Measurements from ENCODE around the gene REPS2. TPM values are rescaled to one million over a fixed set of nuclear protein-coding genes. Genes with fewer than 3 reads are reported as not detected.

Gene REPS2
- total RNA-seq, 1 donor from 2014 or later: 4.1 TPM

DNA sequence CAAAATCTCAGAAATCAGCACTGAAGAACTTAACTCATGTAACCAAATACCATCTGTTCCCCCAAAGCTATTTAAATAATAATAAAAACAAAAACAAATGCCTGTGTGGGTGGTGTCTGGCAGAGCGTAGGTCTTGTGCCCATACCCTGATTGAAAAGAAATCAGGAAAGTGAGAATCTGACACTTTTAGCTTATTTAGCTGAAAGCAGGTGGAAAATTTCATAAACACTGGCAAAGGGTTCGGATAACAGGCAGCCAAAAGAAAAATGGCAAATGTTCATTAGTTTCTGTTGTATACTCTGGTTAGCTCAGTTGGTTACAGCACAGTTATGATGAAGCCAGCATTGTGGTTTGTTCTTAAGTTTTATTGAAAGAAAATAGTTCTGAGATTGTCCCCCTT is 48.3 kb downstream of the REPS2 start:
- H3K4me3 Mint-ChIP-seq: no peak overlapping the region
- no peak for DNase-seq (ENCODE audit: low spot score)
- no peak overlapping the region for H3K9ac ChIP-seq
- H3K27ac ChIP-seq: no peak overlapping the region
- TF ChIP-seq, protein P1, sequence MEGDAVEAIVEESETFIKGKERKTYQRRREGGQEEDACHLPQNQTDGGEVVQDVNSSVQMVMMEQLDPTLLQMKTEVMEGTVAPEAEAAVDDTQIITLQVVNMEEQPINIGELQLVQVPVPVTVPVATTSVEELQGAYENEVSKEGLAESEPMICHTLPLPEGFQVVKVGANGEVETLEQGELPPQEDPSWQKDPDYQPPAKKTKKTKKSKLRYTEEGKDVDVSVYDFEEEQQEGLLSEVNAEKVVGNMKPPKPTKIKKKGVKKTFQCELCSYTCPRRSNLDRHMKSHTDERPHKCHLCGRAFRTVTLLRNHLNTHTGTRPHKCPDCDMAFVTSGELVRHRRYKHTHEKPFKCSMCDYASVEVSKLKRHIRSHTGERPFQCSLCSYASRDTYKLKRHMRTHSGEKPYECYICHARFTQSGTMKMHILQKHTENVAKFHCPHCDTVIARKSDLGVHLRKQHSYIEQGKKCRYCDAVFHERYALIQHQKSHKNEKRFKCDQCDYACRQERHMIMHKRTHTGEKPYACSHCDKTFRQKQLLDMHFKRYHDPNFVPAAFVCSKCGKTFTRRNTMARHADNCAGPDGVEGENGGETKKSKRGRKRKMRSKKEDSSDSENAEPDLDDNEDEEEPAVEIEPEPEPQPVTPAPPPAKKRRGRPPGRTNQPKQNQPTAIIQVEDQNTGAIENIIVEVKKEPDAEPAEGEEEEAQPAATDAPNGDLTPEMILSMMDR (IDR thresholded peaks at IDR 0.05): no peak
- TF ChIP-seq EZH2 (IDR thresholded peaks at IDR 0.05) (no peak), EZH2phosphoT487 (IDR thresholded peaks at IDR 0.05) (no peak)
- no peak overlapping the region for H3K27ac Mint-ChIP-seq
- no peaks in the 10 kb centered on the region for H3K79me2 ChIP-seq (ENCODE audit: low read depth)
- H3K4me3 ChIP-seq: no peak overlapping the region
- no peak overlapping the region for H2AFZ ChIP-seq (replicated peaks)
- H3K9me3 Mint-ChIP-seq: no peaks in the 10 kb centered on the region
- H4K20me1 ChIP-seq (ENCODE audit: low read depth): no peaks in the 10 kb centered on the region
- no peaks in the 10 kb centered on the region for H3K27me3 ChIP-seq
- peaks cover 12% of the 10 kb centered on the region for H3K4me1 Mint-ChIP-seq
- no peaks in the 10 kb centered on the region for H3K4me1 ChIP-seq
- peaks cover 8% of the 10 kb centered on the region for H3K27me3 Mint-ChIP-seq (ENCODE audit: insufficient read depth, low read depth)
- H3F3A ChIP-seq (ENCODE audit: low read depth): no peaks in the 10 kb centered on the region
- no peak overlapping the region for H3K4me2 ChIP-seq
- no peaks in the 10 kb centered on the region for H3K36me3 ChIP-seq
- no peaks in the 10 kb centered on the region for H3K9me3 ChIP-seq (ENCODE audit: low read depth)
- H3K36me3 Mint-ChIP-seq: no peaks in the 10 kb centered on the region

DNA sequence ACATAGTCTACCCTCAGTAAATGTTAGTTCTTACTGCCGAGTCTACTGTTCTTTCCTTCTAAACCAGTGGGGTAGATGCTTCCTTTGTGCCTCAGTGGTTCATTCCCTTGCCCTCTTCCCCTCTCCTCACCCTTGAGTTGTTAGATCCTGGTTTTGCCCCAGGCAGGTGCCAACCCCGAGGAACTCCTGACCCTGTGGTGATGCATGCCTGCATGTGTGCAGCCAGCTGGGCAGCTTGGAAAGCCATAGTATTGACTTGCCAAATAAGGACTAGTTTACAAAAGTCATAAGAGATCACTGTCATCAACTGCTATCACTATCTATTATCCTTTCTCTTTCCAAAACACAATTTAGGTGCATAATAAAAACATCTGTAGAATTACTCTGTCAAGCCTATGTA is 50.9 kb downstream of the REPS2 start:
- no peak overlapping the region for H3K4me3 ChIP-seq
- no peak overlapping the region for H3K4me2 ChIP-seq
- no peak overlapping the region for H3K4me3 Mint-ChIP-seq
- no peaks in the 10 kb centered on the region for H3K27me3 ChIP-seq
- no peak for TF ChIP-seq EZH2phosphoT487 (IDR thresholded peaks at IDR 0.05)
- TF ChIP-seq, protein P1 (IDR thresholded peaks at IDR 0.05): no peak
- no peak for TF ChIP-seq EZH2 (IDR thresholded peaks at IDR 0.05)
- H3K4me1 ChIP-seq: no peaks in the 10 kb centered on the region
- no peaks in the 10 kb centered on the region for H3K9me3 ChIP-seq (ENCODE audit: low read depth)
- H3K79me2 ChIP-seq (ENCODE audit: low read depth): no peaks in the 10 kb centered on the region
- H3F3A ChIP-seq (ENCODE audit: low read depth): no peaks in the 10 kb centered on the region
- no peaks in the 10 kb centered on the region for H3K9me3 Mint-ChIP-seq
- H3K27ac ChIP-seq: no peak overlapping the region
- H3K4me1 Mint-ChIP-seq: peaks cover 10% of the 10 kb centered on the region
- DNase-seq (ENCODE audit: low spot score): no peak
- no peaks in the 10 kb centered on the region for H3K36me3 ChIP-seq
- H4K20me1 ChIP-seq (ENCODE audit: low read depth): no peaks in the 10 kb centered on the region
- H3K27me3 Mint-ChIP-seq (ENCODE audit: insufficient read depth, low read depth): peaks cover 8% of the 10 kb centered on the region
- no peaks in the 10 kb centered on the region for H3K36me3 Mint-ChIP-seq
- no peak overlapping the region for H3K27ac Mint-ChIP-seq
- H3K9ac ChIP-seq: no peak overlapping the region
- H2AFZ ChIP-seq (replicated peaks): no peak overlapping the region

DNA sequence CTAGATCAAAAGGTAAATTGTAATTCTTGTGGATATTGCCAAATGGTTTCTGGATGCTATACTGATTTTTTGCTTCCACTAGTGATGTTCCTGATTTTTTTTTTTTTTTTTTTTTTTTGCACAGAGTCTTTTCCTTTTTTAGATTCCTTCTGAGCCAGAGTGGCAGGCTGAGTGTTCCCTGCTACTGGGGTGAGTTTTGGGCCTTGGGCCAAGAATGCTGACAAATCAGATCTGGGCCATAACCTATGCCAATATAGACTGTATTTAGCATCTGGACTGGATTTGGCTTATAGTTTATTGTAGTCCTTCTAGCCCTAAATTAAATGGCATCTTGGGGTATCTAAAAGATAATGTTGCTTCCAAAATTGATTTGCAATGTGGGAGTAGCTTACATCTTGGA is 52.8 kb downstream of the REPS2 start:
- no peak overlapping the region for H3K4me2 ChIP-seq
- no peaks in the 10 kb centered on the region for H3K27me3 ChIP-seq
- no peak overlapping the region for H3K4me3 Mint-ChIP-seq
- H3K36me3 Mint-ChIP-seq: no peaks in the 10 kb centered on the region
- H3K9me3 Mint-ChIP-seq: no peaks in the 10 kb centered on the region
- H3K4me1 Mint-ChIP-seq: no peaks in the 10 kb centered on the region
- DNase-seq (ENCODE audit: low spot score): no peak
- H3K36me3 ChIP-seq: no peaks in the 10 kb centered on the region
- no peak overlapping the region for H2AFZ ChIP-seq (replicated peaks)
- no peak overlapping the region for H3K27ac ChIP-seq
- TF ChIP-seq EZH2phosphoT487 (IDR thresholded peaks at IDR 0.05): no peak
- TF ChIP-seq, protein P1 (IDR thresholded peaks at IDR 0.05): no peak
- H3K4me3 ChIP-seq: no peak overlapping the region
- no peaks in the 10 kb centered on the region for H3F3A ChIP-seq (ENCODE audit: low read depth)
- H3K9ac ChIP-seq: no peak overlapping the region
- peaks cover 4% of the 10 kb centered on the region for H3K27me3 Mint-ChIP-seq (ENCODE audit: insufficient read depth, low read depth)
- no peaks in the 10 kb centered on the region for H4K20me1 ChIP-seq (ENCODE audit: low read depth)
- no peaks in the 10 kb centered on the region for H3K79me2 ChIP-seq (ENCODE audit: low read depth)
- no peaks in the 10 kb centered on the region for H3K4me1 ChIP-seq
- no peaks in the 10 kb centered on the region for H3K9me3 ChIP-seq (ENCODE audit: low read depth)
- no peak overlapping the region for H3K27ac Mint-ChIP-seq

DNA sequence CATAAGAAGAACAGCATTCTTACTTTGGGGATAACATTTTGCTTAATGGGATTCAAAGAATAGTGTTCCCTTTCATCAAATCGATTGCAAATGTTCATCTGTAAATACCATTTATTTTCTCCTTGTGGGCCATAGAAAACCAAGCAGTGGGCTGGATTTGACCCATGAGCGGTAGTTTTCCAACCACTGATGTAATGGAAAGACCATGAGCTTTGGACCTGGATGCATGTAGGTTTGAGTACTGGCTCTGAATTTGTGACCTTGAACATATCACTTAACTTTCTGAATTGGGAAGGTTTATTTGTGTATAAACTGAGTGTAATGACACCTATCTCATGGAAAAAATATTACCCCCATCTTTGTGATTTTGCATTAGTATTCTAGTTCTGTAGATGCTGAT is 54.3 kb downstream of the REPS2 start:
- H3K4me3 ChIP-seq: no peak overlapping the region
- Mint-ChIP-seq H3K9me3 (no peaks in the 10 kb centered on the region), H3K36me3 (no peaks in the 10 kb centered on the region), H3K4me3 (no peak overlapping the region), H3K4me1 (no peaks in the 10 kb centered on the region), H3K27ac (no peak overlapping the region), H3K27me3 (ENCODE audit: insufficient read depth, low read depth) (peaks cover 4% of the 10 kb centered on the region)
- no peak for TF ChIP-seq EZH2 (IDR thresholded peaks at IDR 0.05)
- TF ChIP-seq, protein P1 (IDR thresholded peaks at IDR 0.05): no peak
- no peak for TF ChIP-seq EZH2phosphoT487 (IDR thresholded peaks at IDR 0.05)
- H3K4me2 ChIP-seq: no peak overlapping the region
- no peaks in the 10 kb centered on the region for H3K27me3 ChIP-seq
- H3K27ac ChIP-seq: no peak overlapping the region
- H3K9me3 ChIP-seq (ENCODE audit: low read depth): no peaks in the 10 kb centered on the region
- no peak overlapping the region for H2AFZ ChIP-seq (replicated peaks)
- DNase-seq (ENCODE audit: low spot score): no peak
- no peaks in the 10 kb centered on the region for H3F3A ChIP-seq (ENCODE audit: low read depth)
- H3K9ac ChIP-seq: no peak overlapping the region
- no peaks in the 10 kb centered on the region for H4K20me1 ChIP-seq (ENCODE audit: low read depth)
- H3K36me3 ChIP-seq: no peaks in the 10 kb centered on the region
- H3K4me1 ChIP-seq: no peaks in the 10 kb centered on the region
- no peaks in the 10 kb centered on the region for H3K79me2 ChIP-seq (ENCODE audit: low read depth)
